ENCODE measurements around the gene CEP83. TPM values are rescaled to one million over a fixed set of nuclear protein-coding genes. Genes with fewer than 3 reads are reported as not detected.

The CEP83 gene
- total RNA-seq, 4 donors from 2014 or later = 12.3 to 23.5 (median 18.4) TPM

GRCh38 chr12:94416613-94417012 lies 43.1 kb downstream of the CEP83 start:
- no peak for TF ChIP-seq CTCF (IDR thresholded peaks at IDR 0.05; ENCODE audit: low read depth)

- no peak for TF ChIP-seq CTCF (IDR thresholded peaks at IDR 0.05; ENCODE audit: low read depth)
These were observed 44.6 kb downstream of the CEP83 start for GRCh38 chr12:94415066-94415465.

- no peak for TF ChIP-seq CTCF (IDR thresholded peaks at IDR 0.05; ENCODE audit: low read depth)
These were observed 54.1 kb downstream of the CEP83 start for GRCh38 chr12:94405413-94406116.

- no peak for TF ChIP-seq CTCF (IDR thresholded peaks at IDR 0.05; ENCODE audit: low read depth)
These were observed 54.8 kb downstream of the CEP83 start for GRCh38 chr12:94404854-94405253.

GRCh38 chr12:94401326-94401725 lies 58.3 kb downstream of the CEP83 start:
- no peak for TF ChIP-seq CTCF (IDR thresholded peaks at IDR 0.05; ENCODE audit: low read depth)

GRCh38 chr12:94397401-94397800 lies 62.3 kb downstream of the CEP83 start:
- TF ChIP-seq CTCF (IDR thresholded peaks at IDR 0.05; ENCODE audit: low read depth) = no peak

- TF ChIP-seq CTCF (IDR thresholded peaks at IDR 0.05; ENCODE audit: low read depth) = no peak
These were observed 69.6 kb downstream of the CEP83 start for GRCh38 chr12:94390130-94390485.
